Thoracic aorta (tissue), 2 donors: ENCODE data around the gene RYR1. TPM values are rescaled to one million over a fixed set of nuclear protein-coding genes. Genes with fewer than 3 reads are reported as not detected.

ENCODE experiments used
- ATAC-seq: fragments of 150-250 bp; one replicate; pipeline ENCODE4 v1.8.0; 2017; ENCODE audit warnings: low read depth; ENCODE audit not compliant: insufficient number of reproducible peaks, low FRiP score
- DNase-seq: peaks from one replicate; pipeline ENCODE4 v3.0.0-alpha.2; 2020; ENCODE audit warnings: low spot score
- H3K27ac ChIP-seq, 2 donors: fragments of 200-600 bp; sonication (generic); 1 replicate in 1 of 2; 2 replicates in 1 of 2; pipeline ENCODE4 v1.5.1; 2016; ENCODE audit warnings: mild to moderate bottlenecking in 2 of 2, moderate library complexity in 2 of 2
- H3K27me3 ChIP-seq: fragments of 200-600 bp; sonication (generic); replicated peaks from 2 replicates; pipeline ENCODE4 v1.6.0; 2016; ENCODE audit warnings: mild to moderate bottlenecking; ENCODE audit not compliant: insufficient read depth
- H3K36me3 ChIP-seq: fragments of 200-600 bp; sonication (generic); one replicate; pipeline ENCODE4 v1.5.1; 2016
- H3K4me1 ChIP-seq, 2 donors: fragments of 200-600 bp; sonication (generic); 1 replicate in 1 of 2; 2 replicates in 1 of 2; pipeline versions ENCODE4 v1.5.1 to v1.6.0; 2016; ENCODE audit warnings: low read depth in 2 of 2, mild to moderate bottlenecking in 1 of 2; ENCODE audit not compliant: control insufficient read depth in 1 of 2
- H3K4me3 ChIP-seq: fragments of 200-600 bp; sonication (generic); 2 replicates; pipeline ENCODE4 v1.5.1; 2016; ENCODE audit warnings: mild to moderate bottlenecking
- H3K9me3 ChIP-seq: fragments of 200-600 bp; sonication (generic); 2 replicates; pipeline ENCODE4 v1.5.1; 2016
- total RNA-seq, 2 donors: library from RNA; depleted of rRNA; stranded (reverse); fragments of >200 nt; gene quantifications; one replicate each; pipeline versions ENCODE4 v1.1.0 to v1.2.3, GENCODE V29; 2016
- TF ChIP-seq, protein P1 (sequence below): fragments of 200-600 bp; sonication (generic); IDR thresholded peaks from one replicate; pipeline ENCODE4 v1.5.1; 2019; ENCODE audit warnings: antibody characterized with exemption

The RYR1 gene
- total RNA-seq, 2 donors from 2014 or later = 3.8 to 4.3 TPM

DNA sequence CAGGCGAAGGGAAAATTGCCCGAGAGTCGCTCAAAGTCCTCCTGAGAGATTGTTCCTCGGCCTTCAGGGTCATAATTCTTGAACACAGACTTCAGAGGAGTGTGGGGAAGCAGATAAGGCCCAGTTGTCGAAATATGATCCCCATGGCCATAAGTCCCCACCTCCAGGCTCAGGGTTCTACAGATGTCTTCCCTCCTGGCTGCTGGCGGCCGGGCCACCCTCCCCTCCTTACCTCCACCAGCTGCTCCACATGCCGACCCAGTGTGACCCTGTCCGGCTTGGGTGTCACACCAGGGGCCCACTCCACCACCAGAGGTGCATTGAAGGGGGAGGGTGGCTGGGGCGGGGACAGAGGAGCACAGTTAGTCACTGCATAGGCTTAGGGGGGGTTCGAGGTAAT lies 20.5 kb upstream of the RYR1 start:
- H3K4me3 ChIP-seq = no peak overlapping the region
- H3K27me3 ChIP-seq = no peaks in the 10 kb centered on the region
- DNase-seq = no peak
- no peak for ATAC-seq
- H3K9me3 ChIP-seq = no peaks in the 10 kb centered on the region
- H3K4me1 ChIP-seq = peaks cover 3 to 5% of the 10 kb centered on the region in 2 donors
- TF ChIP-seq, protein P1, sequence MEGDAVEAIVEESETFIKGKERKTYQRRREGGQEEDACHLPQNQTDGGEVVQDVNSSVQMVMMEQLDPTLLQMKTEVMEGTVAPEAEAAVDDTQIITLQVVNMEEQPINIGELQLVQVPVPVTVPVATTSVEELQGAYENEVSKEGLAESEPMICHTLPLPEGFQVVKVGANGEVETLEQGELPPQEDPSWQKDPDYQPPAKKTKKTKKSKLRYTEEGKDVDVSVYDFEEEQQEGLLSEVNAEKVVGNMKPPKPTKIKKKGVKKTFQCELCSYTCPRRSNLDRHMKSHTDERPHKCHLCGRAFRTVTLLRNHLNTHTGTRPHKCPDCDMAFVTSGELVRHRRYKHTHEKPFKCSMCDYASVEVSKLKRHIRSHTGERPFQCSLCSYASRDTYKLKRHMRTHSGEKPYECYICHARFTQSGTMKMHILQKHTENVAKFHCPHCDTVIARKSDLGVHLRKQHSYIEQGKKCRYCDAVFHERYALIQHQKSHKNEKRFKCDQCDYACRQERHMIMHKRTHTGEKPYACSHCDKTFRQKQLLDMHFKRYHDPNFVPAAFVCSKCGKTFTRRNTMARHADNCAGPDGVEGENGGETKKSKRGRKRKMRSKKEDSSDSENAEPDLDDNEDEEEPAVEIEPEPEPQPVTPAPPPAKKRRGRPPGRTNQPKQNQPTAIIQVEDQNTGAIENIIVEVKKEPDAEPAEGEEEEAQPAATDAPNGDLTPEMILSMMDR = no peak
- H3K27ac ChIP-seq = no peak overlapping the region
- no peaks in the 10 kb centered on the region for H3K36me3 ChIP-seq

DNA sequence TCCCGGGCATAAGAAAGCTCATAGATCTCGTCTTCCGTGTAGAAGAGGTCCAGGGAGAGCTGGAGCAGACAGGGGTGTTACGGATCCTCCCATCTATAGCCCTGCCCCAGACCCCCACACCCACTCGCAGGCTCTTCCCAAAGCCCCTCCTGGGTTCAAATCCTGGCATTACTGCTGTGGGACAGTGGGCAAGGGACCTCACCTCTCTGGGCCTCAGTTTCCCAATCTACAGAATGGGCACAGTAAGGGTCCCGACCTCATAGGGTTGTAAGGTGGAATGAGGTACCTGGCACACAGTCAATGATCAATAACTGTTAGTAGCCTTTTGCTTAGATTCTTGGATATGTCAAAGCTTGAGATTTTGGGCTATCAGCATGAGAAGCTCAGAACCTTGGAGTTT lies 20.1 kb upstream of the RYR1 start:
- ATAC-seq (no peak), DNase-seq (no peak)
- Histone ChIP-seq H3K27me3 (no peaks in the 10 kb centered on the region), H3K4me3 (no peak overlapping the region), H3K27ac (no peak overlapping the region), H3K9me3 (no peaks in the 10 kb centered on the region), H3K4me1 (peaks cover 3 to 8% of the 10 kb centered on the region in 2 donors), H3K36me3 (no peaks in the 10 kb centered on the region)
- TF ChIP-seq, protein P1 = no peak

DNA sequence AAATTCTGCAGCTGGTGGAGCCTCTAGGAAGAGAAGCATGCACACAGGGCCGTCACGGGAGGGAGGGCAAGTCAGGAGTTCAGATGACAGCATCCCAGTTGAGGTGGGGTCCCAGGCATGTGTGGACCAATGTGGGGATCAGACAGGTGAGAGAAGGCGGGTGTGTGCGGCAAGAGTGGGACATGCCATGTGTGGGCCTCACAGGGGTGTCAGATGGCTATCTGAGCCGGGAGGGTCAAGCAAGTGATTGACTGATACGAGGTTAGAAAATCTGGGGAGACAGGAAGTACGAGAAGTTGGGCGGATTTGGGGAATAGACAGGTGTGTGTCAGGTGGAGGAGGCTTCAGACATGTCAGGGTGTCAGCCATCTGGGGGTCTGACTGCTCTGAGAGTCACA lies 16.3 kb upstream of the RYR1 start:
- Histone ChIP-seq H3K27ac (no peak overlapping the region), H3K36me3 (no peaks in the 10 kb centered on the region), H3K4me1 (peaks cover 3 to 8% of the 10 kb centered on the region in 2 donors), H3K9me3 (no peaks in the 10 kb centered on the region), H3K4me3 (no peak overlapping the region), H3K27me3 (no peaks in the 10 kb centered on the region)
- no peak for ATAC-seq
- TF ChIP-seq, protein P1 = no peak
- DNase-seq = no peak

DNA sequence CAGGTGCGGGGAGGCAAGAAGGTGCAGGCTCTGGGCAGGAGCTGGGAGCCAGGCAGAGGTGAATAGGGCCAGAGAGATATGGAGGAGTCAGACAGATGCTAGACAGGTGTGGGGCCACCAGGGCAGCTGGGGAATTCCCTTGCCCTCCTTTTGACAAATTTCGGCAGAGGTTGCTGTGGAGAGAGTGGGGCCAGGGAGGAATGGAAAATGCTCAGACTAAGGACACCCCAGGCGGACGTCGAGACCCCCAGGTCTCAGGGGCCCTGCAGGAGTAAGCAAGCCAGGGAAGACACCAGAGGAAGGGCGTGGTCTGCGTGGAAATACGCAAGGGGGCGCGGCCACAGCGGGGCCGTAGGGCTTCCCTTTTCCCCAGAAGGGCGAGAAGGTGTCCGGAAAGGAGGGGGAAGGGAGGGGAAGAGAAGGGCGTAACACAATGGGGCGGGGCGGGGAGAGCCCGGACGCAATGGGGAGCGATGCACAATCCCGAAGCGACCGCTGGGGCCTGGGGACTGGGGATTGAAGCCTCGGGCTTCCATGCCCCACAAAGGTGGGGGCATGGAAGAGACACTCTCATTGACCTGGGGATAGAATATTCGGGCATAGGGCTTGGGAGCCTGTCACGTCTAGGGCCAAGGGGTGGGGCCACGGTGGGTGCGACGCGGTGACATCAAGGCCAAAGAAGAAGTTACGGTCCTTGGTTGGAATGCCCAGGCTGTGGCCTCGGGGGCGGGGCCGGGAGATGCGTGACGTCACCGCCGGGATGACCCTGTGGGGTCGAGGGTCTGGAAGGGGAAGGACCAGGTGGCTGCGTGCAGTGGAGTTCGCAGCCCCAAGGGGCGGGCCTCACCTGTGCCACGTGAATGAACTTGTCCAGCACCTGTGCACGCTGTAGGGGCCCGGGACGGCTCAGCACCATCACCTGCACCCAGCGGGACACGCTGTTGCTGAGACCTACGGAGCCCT lies 15.7 kb upstream of the RYR1 start:
- TF ChIP-seq, protein P1 = no peak
- no peaks in the 10 kb centered on the region for H3K36me3 ChIP-seq
- ATAC-seq (no peak), DNase-seq (no peak)
- no peaks in the 10 kb centered on the region for H3K9me3 ChIP-seq
- H3K4me1 ChIP-seq = peaks cover 3 to 8% of the 10 kb centered on the region in 2 donors
- no peaks in the 10 kb centered on the region for H3K27me3 ChIP-seq
- H3K27ac ChIP-seq = no peak overlapping the region
- peak overlapping the region; percentile 53 for H3K4me3 ChIP-seq

DNA sequence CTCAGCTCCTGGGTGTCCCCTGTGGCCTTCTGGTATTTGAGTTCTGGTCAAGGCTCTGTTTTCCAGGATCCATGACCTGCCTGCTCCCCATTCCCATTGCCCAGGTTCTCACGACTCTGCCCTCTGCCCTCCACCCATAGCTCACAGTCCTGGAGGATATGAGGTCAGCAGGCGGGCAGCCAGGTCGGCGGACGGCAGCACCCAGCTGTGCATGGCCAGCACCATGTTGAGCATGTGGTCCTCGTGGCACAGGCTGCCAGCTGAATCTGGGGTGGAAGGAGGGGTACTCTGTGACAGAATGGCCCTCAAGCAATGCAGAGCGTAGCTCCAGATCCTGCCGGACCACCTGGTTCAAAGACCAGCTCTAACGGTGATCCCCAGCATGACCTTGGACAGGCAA lies 12.6 kb upstream of the RYR1 start:
- no peak overlapping the region for H3K27ac ChIP-seq
- no peaks in the 10 kb centered on the region for H3K9me3 ChIP-seq
- DNase-seq (no peak), ATAC-seq (no peak)
- TF ChIP-seq, protein P1 = no peak
- H3K27me3 ChIP-seq = no peaks in the 10 kb centered on the region
- H3K4me3 ChIP-seq = no peak overlapping the region
- no peaks in the 10 kb centered on the region for H3K36me3 ChIP-seq
- peaks cover 3 to 8% of the 10 kb centered on the region in 2 donors for H3K4me1 ChIP-seq
